ENCODE data around the gene RIOX2.

DNA sequence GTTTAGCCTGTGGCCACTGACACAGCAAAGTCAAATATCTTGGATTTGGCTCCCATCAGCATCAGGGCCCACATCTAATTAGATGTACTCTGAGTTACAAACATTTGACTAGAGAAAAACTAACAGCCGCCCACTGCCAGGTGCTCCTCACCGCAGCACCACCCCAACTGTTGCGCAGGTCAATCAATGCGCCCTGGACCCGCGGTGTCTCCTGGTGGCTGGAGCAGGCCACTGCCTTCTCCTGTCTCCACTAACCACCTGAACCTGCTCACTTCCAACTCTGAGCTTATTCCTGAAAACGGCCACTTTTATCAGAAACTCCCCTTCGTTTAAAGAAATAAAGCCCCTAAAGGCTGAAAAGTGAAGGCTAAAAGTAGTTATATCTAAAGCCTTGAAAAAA lies 4.3 kb downstream of the RIOX2 start:
- TF ChIP-seq EZH2phosphoT487 (IDR thresholded peaks at IDR 0.05) (no peak), EZH2 (IDR thresholded peaks at IDR 0.05) (no peak)
- TF ChIP-seq, protein P1, sequence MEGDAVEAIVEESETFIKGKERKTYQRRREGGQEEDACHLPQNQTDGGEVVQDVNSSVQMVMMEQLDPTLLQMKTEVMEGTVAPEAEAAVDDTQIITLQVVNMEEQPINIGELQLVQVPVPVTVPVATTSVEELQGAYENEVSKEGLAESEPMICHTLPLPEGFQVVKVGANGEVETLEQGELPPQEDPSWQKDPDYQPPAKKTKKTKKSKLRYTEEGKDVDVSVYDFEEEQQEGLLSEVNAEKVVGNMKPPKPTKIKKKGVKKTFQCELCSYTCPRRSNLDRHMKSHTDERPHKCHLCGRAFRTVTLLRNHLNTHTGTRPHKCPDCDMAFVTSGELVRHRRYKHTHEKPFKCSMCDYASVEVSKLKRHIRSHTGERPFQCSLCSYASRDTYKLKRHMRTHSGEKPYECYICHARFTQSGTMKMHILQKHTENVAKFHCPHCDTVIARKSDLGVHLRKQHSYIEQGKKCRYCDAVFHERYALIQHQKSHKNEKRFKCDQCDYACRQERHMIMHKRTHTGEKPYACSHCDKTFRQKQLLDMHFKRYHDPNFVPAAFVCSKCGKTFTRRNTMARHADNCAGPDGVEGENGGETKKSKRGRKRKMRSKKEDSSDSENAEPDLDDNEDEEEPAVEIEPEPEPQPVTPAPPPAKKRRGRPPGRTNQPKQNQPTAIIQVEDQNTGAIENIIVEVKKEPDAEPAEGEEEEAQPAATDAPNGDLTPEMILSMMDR (IDR thresholded peaks at IDR 0.05), result peak; percentile 40
